ENCODE data around the gene E2F3. TPM values are rescaled to one million over a fixed set of nuclear protein-coding genes. Genes with fewer than 3 reads are reported as not detected.

E2F3 gene
- total RNA-seq, 1 experiment from 2014 or later, result 35.7 TPM

DNA sequence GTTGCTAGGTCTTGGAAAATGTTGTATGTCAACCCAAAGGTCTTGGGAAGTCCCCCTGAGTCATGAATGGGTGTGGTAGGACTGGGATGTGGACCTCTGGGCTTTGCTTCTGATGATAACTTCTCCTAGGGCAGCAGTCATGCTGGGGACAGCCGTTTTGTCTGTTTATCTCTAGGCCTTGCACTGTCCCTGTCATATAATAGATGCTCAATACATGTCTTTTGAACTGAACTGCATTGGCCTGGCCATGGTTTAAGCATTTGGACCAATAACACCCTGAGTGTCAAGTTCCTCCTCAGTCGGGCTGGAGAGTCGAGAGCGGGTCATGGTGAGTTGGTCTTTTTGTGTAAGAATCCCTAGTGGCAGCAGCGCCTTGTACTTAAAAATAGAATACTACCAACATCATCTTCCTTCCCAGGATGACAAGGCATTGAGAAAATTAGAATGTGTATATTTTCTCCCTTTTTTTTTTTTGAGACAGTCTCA lies 43.1 kb downstream of the E2F3 start:
- TF ChIP-seq, protein P1, sequence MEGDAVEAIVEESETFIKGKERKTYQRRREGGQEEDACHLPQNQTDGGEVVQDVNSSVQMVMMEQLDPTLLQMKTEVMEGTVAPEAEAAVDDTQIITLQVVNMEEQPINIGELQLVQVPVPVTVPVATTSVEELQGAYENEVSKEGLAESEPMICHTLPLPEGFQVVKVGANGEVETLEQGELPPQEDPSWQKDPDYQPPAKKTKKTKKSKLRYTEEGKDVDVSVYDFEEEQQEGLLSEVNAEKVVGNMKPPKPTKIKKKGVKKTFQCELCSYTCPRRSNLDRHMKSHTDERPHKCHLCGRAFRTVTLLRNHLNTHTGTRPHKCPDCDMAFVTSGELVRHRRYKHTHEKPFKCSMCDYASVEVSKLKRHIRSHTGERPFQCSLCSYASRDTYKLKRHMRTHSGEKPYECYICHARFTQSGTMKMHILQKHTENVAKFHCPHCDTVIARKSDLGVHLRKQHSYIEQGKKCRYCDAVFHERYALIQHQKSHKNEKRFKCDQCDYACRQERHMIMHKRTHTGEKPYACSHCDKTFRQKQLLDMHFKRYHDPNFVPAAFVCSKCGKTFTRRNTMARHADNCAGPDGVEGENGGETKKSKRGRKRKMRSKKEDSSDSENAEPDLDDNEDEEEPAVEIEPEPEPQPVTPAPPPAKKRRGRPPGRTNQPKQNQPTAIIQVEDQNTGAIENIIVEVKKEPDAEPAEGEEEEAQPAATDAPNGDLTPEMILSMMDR (conservative IDR thresholded peaks at IDR 0.05), result no peak
- H2AFZ ChIP-seq (ENCODE audit: low read length), result no peak overlapping the region
- H4K8ac ChIP-seq (replicated peaks; ENCODE audit: insufficient read length, low read depth, low read length), result no peak overlapping the region
- no peaks in the 10 kb centered on the region for H3K27me3 Mint-ChIP-seq (ENCODE audit: low read depth)
- H3K18ac ChIP-seq (ENCODE audit: insufficient read length, low read depth, low read length), result no peak overlapping the region
- H3K4me1 Mint-ChIP-seq, result peaks cover 31 to 34% of the 10 kb centered on the region in 2 experiments
- H3K79me2 ChIP-seq (ENCODE audit: insufficient read depth, low read length), result peaks cover 36% of the 10 kb centered on the region; the same call in 1 of the 2 replicates
- no CpG with 5 or more reads among the region's 5 CpGs for WGBS (ENCODE audit: extremely low coverage, insufficient read length, low lambda C conversion rate)
- no peak overlapping the region for H2BK15ac ChIP-seq (ENCODE audit: low read depth, low read length)
- H3K27ac Mint-ChIP-seq, result peak overlapping the region in 2 of 3 experiments; percentile 5 to 9; a peak in 2 of 7 replicates
- H3K9ac ChIP-seq (ENCODE audit: extremely low read depth, insufficient read length, low read length), result no peak overlapping the region
- no peak overlapping the region for H4K91ac ChIP-seq (ENCODE audit: insufficient read length, low read depth, low read length)
- no peak overlapping the region for H3K4me3 Mint-ChIP-seq
- no peak overlapping the region for H3K56ac ChIP-seq (ENCODE audit: insufficient read length, low read depth, low read length)
- peaks cover 4% of the 10 kb centered on the region; the same call in 1 of the 2 replicates for H3K4me1 ChIP-seq (ENCODE audit: insufficient read depth, low read length)
- no peak overlapping the region for H3K14ac ChIP-seq (ENCODE audit: insufficient read depth, low read length)
- no peaks in the 10 kb centered on the region for H3K27me3 ChIP-seq (ENCODE audit: insufficient read depth, low read length)
- no peak overlapping the region for H4K5ac ChIP-seq (ENCODE audit: insufficient read length, low read depth, low read length)
- H2BK120ac ChIP-seq (ENCODE audit: low read depth, low read length, poor library complexity, severe bottlenecking), result no peak overlapping the region
- H3K23me2 ChIP-seq (ENCODE audit: insufficient read length, low read depth, low read length, poor library complexity, severe bottlenecking), result no peaks in the 10 kb centered on the region
- no peaks in the 10 kb centered on the region for H3K9me3 ChIP-seq (ENCODE audit: control insufficient read depth, low read depth, low read length)
- no peak overlapping the region for H2BK5ac ChIP-seq (ENCODE audit: insufficient read length, low read length)
- no peaks in the 10 kb centered on the region for H3K9me3 Mint-ChIP-seq
- no peak overlapping the region for H2BK20ac ChIP-seq (ENCODE audit: low read depth, low read length, poor library complexity, severe bottlenecking)
- peaks cover 9 to 22% (median 13%) of the 10 kb centered on the region in 3 experiments for H3K36me3 Mint-ChIP-seq (ENCODE audit: insufficient read depth in 1 of 3, low read depth in 3 of 3)
- H2BK12ac ChIP-seq (ENCODE audit: insufficient read length, low read depth, low read length), result no peak overlapping the region
- no peak for DNase-seq
- peaks cover 5% of the 10 kb centered on the region for H3K79me1 ChIP-seq (ENCODE audit: insufficient read depth, low read depth, low read length, poor library complexity, severe bottlenecking)
- H4K20me1 ChIP-seq (ENCODE audit: control insufficient read depth, insufficient read depth, insufficient read length), result no peaks in the 10 kb centered on the region
- no peak overlapping the region for H3K4me2 ChIP-seq (ENCODE audit: insufficient read depth, insufficient read length, low read length)
- no peak overlapping the region for H2AK5ac ChIP-seq (ENCODE audit: insufficient read length, low read length)
- H3K27ac ChIP-seq (ENCODE audit: insufficient read length, low read depth, low read length), result no peak overlapping the region
- no peak overlapping the region for H3K4ac ChIP-seq (ENCODE audit: low read depth, low read length)
- no peak overlapping the region for H3T11ph ChIP-seq (ENCODE audit: low read length)
- no peak overlapping the region for H3K23ac ChIP-seq (ENCODE audit: insufficient read length, low read depth, low read length)

Data from H9 (cell line).